Heart left ventricle (tissue), 13 donors: Measurements from ENCODE around the gene TBX20.
"Not testable (repeated sequence)": the region's sequence is repeated elsewhere in the genome, so short reads cannot be mapped to it uniquely, and the experiment has no call there.

Source experiments
- CTCF ChIP-seq, 12 donors: fragments of 200-600 bp; sonication (generic) in 4 of 12; IDR thresholded peaks; one replicate each; pipeline versions ENCODE4 v1.5.0 to v1.8.0; 2018 to 2022; ENCODE audit warnings: antibody characterized with exemption in 12 of 12, mild to moderate bottlenecking in 5 of 12
- POLR2A ChIP-seq, 2 donors: fragments of 450-650 bp; IDR thresholded peaks; one replicate each; pipeline ENCODE4 v1.6.1; 2017; ENCODE audit warnings: antibody characterized with exemption in 2 of 2, mild to moderate bottlenecking in 2 of 2, moderate library complexity in 2 of 2
- donor health status: ischemic (EF 13 %, LVEDD 7.1; RV severe dilation, severe dysfunction).
- donor health status: DM: no; HTN: yes; CAD: no.
- donor health status: DM: no; HTN: no; CAD: no.
- donor health status: ischemic (EF 25% LVEDD 6.9; RV normal size, moderate dysfunction).
- donor health status: ischemic (EF 25% LVEDD 5.7; RV mildly dilated, moderate dysfunction).
- donor health status: ischemic (EF 35%, LVEDD 5.7; RV mildly dilated, moderate dysfunction).
- donor health status: nonischemic (EF 11% LVEDD 7.7; RV severe dilation, severe dysfunction).
- donor health status: DM: yes; HTN: yes; CAD: no.
- donor health status: PGD.
- donor health status: ischemic (EF 29% LVEDD 5.4; RV normal size, mild dysfunction).
- donor health status: nonischemic (EF 23%, LVEDD 6.1; RV moderate dilation, normal function).

DNA sequence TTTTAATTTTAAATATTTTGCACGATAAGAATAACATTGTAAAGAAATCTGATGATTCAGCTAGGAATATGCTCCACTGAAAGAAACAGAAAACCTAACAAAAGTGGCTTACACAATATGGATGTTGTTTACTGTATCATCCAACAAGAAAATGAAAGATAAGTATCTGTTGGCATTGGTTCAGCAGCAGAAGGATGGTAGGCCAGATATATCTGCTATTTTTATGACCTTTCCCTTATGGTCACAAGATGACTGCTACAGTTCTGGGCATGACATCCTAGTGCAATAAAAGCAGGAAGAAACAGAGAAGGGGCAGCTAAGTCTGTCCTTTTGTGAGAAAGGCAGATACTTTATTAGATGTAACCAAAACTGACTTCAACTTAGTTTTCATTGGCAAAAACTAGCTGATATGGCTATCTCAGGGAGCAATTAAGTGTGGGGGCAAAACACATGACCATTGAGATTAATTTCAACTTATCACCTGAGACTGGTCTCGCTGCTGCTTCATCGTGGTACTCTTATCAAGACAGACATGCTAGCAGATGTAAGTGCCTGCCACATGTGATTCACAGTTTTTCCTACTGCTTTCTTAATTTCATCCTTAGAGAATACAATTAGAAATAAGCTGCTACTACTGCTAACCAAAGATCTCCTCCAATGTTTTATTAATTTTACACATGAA, 92.7 kb downstream of the TBX20 start:
- not testable (repeated sequence) for TF ChIP-seq POLR2A, CTCF (IDR thresholded peaks at IDR 0.05)
